Measurements from ENCODE around the gene IQSEC3. TPM values are rescaled to one million over a fixed set of nuclear protein-coding genes. Genes with fewer than 3 reads are reported as not detected.

IQSEC3 gene
- total RNA-seq, 1 donor from 2014 or later: not detected

- no peaks in the 10 kb centered on the region for H3K4me1 Mint-ChIP-seq
- intact Hi-C loops (cut with micrococcal nuclease): no loop called here
- H3K27me3 Mint-ChIP-seq: peaks cover 23% of the 10 kb centered on the region
- no peak for TF ChIP-seq CTCF (IDR thresholded peaks at IDR 0.05)
- DNase-seq (no peak), ATAC-seq (ENCODE audit: low read depth) (no peak)
- H3K9me3 Mint-ChIP-seq: no peaks in the 10 kb centered on the region
- no peak overlapping the region for H3K4me3 Mint-ChIP-seq
- no peak overlapping the region for H3K27ac Mint-ChIP-seq
- POLR2A ChIA-PET: no interaction called here
- no peaks in the 10 kb centered on the region for H3K36me3 Mint-ChIP-seq (ENCODE audit: low read depth)
- CTCF ChIA-PET: no interaction called here
These were observed 49.7 kb downstream of the IQSEC3 start for GRCh38 chr12:115960-116915.

- ATAC-seq (ENCODE audit: low read depth): no peak
- CTCF ChIA-PET: no interaction called here
- POLR2A ChIA-PET: no interaction called here
These were observed 50.7 kb downstream of the IQSEC3 start for GRCh38 chr12:117311-117710.

GRCh38 chr12:117816-118345, 51.3 kb downstream of the IQSEC3 start:
- Mint-ChIP-seq H3K4me3 (no peak overlapping the region), H3K4me1 (no peaks in the 10 kb centered on the region), H3K9me3 (no peaks in the 10 kb centered on the region), H3K27ac (no peak overlapping the region), H3K27me3 (peaks cover 23% of the 10 kb centered on the region), H3K36me3 (ENCODE audit: low read depth) (no peaks in the 10 kb centered on the region)
- ChIA-PET CTCF (no interaction called here), POLR2A (no interaction called here)
- intact Hi-C loops (cut with micrococcal nuclease): no loop called here
- ATAC-seq (ENCODE audit: low read depth) (no peak), DNase-seq (no peak)
- TF ChIP-seq CTCF (IDR thresholded peaks at IDR 0.05): no peak

More at GRCh38 chr12:117311-117710, 50.7 kb downstream of the IQSEC3 start:
- Mint-ChIP-seq H3K27me3 (peaks cover 23% of the 10 kb centered on the region), H3K27ac (no peak overlapping the region), H3K9me3 (no peaks in the 10 kb centered on the region), H3K4me1 (no peaks in the 10 kb centered on the region), H3K36me3 (ENCODE audit: low read depth) (no peaks in the 10 kb centered on the region), H3K4me3 (no peak overlapping the region)
- TF ChIP-seq CTCF (IDR thresholded peaks at IDR 0.05): no peak
- intact Hi-C loops (cut with micrococcal nuclease): no loop called here
- DNase-seq: no peak

GRCh38 chr12:118591-118990, 52.0 kb downstream of the IQSEC3 start:
- Mint-ChIP-seq H3K36me3 (ENCODE audit: low read depth) (no peaks in the 10 kb centered on the region), H3K9me3 (no peaks in the 10 kb centered on the region), H3K27ac (no peak overlapping the region), H3K4me3 (no peak overlapping the region), H3K4me1 (no peaks in the 10 kb centered on the region), H3K27me3 (peaks cover 18% of the 10 kb centered on the region)
- no peak for TF ChIP-seq CTCF (IDR thresholded peaks at IDR 0.05)
- ATAC-seq (ENCODE audit: low read depth) (no peak), DNase-seq (no peak)
- ChIA-PET CTCF (no interaction called here), POLR2A (no interaction called here)
- intact Hi-C loops (cut with micrococcal nuclease): no loop called here

GRCh38 chr12:120951-121350, 54.4 kb downstream of the IQSEC3 start:
- Mint-ChIP-seq H3K36me3 (ENCODE audit: low read depth) (no peaks in the 10 kb centered on the region), H3K27me3 (peaks cover 15% of the 10 kb centered on the region), H3K27ac (no peak overlapping the region), H3K9me3 (no peaks in the 10 kb centered on the region), H3K4me3 (no peak overlapping the region), H3K4me1 (no peaks in the 10 kb centered on the region)
- ChIA-PET CTCF (no interaction called here), POLR2A (no interaction called here)
- ATAC-seq (ENCODE audit: low read depth): no peak
- DNase-seq: no peak
- TF ChIP-seq CTCF (IDR thresholded peaks at IDR 0.05): no peak
- intact Hi-C loops (cut with micrococcal nuclease): no loop called here

Measured in activated B cell treated with CpG ODN at 0.5 μM for 24 hours (primary cell).